ENCODE results near the gene EML6. TPM values are rescaled to one million over a fixed set of nuclear protein-coding genes. Genes with fewer than 3 reads are reported as not detected.
"Not testable (repeated sequence)": the region's sequence is repeated elsewhere in the genome, so short reads cannot be mapped to it uniquely, and the experiment has no call there.

The EML6 gene
- total RNA-seq, 1 experiment from 2014 or later, result 6.6 TPM

- no peaks in the 10 kb centered on the region for H3K9me2 ChIP-seq (ENCODE audit: insufficient read depth)
- H3K27me3 ChIP-seq (ENCODE audit: insufficient read depth, low read length), result no peaks in the 10 kb centered on the region
- BruUV-seq (replicated peaks), result no TSS peak
- no peak overlapping the region for H3K27ac ChIP-seq (ENCODE audit: low read depth, low read length)
- intact Hi-C loops (cut with micrococcal nuclease), result no loop called here
- H3K79me2 ChIP-seq (ENCODE audit: insufficient read depth, low read length), result peaks cover 100% of the 10 kb centered on the region
- CTCF ChIA-PET, result no interaction called here
- H3K9ac ChIP-seq (ENCODE audit: low read length), result no peak overlapping the region
- POLR2A ChIA-PET, result no interaction called here
- H3K9me3 ChIP-seq (ENCODE audit: control insufficient read depth in 1 of 2, insufficient read depth in 1 of 2, low read depth in 1 of 2, low read length in 2 of 2), result no peaks in the 10 kb centered on the region
- no peak overlapping the region for H3K4me3 ChIP-seq (replicated peaks in 1 of 2; ENCODE audit: low read depth in 1 of 2, low read length in 2 of 2)
- peaks cover 0 to 13% of the 10 kb centered on the region in 2 experiments; a peak in 1 of 4 replicates for H3K36me3 ChIP-seq (ENCODE audit: control insufficient read depth in 1 of 2, insufficient read depth in 2 of 2, low read length in 2 of 2)
- RAD21 ChIA-PET (ENCODE audit: low non-redundant PET in 1 of 2, low total read pairs in 2 of 2, uncharacterized antibody in 2 of 2, unreplicated experiment in 2 of 2), result no interaction called here
- TF ChIP-seq JUND (IDR thresholded peaks at IDR 0.05), result no peak
- TF ChIP-seq RAD21 (IDR thresholded peaks at IDR 0.05; ENCODE audit: low read depth), result no peak
- no peak for TF ChIP-seq ELF1 (IDR thresholded peaks at IDR 0.05; ENCODE audit: borderline replicate concordance, low read depth)
- no peak for TF ChIP-seq SP1 (IDR thresholded peaks at IDR 0.05; ENCODE audit: low read depth)
- no peak for TF ChIP-seq EZH2phosphoT487 (IDR thresholded peaks at IDR 0.05; ENCODE audit: borderline replicate concordance)
- H2AFZ ChIP-seq (ENCODE audit: low read depth, low read length, poor library complexity, severe bottlenecking), result no peak overlapping the region
- peaks cover 20% of the 10 kb centered on the region; the same call in 1 of the 2 replicates for H4K20me1 ChIP-seq (ENCODE audit: insufficient read depth)
- ATAC-seq, result no peak
- H3K4me1 ChIP-seq (ENCODE audit: control insufficient read depth in 1 of 2, insufficient read depth in 2 of 2, low read length in 2 of 2), result peaks cover 7 to 29% of the 10 kb centered on the region in 2 experiments; a peak in 3 of 4 replicates
- H3K4me2 ChIP-seq (ENCODE audit: low read length), result no peak overlapping the region
- no peak for DNase-seq (ENCODE audit: low read depth, low spot score)
Observed at GRCh38 chr2:54988612-54989011, 265.1 kb downstream of the EML6 start.

DNA sequence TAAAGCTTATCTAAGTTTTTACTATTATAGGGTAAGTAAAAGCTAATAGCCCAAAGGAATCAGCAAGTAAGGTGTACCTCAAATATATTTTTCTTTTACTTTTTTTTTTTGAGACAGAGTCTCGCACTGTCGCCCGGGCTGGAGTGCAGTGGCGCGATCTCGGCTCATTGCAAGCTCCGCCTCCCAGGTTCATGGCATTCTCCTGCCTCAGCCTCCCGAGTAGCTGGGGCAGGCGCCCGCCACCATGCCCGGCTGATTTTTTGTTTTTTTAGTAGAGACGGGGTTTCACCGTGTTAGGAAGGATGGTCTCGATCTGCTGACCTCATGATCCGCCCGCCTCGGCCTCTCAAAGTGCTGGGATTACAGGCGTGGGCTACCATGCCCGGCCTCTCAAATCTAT, 267.2 kb downstream of the EML6 start:
- H3K27me3 ChIP-seq (ENCODE audit: insufficient read depth, low read length); H3K9me3 ChIP-seq (ENCODE audit: control insufficient read depth in 1 of 2, insufficient read depth in 1 of 2, low read depth in 1 of 2, low read length in 2 of 2); CTCF ChIA-PET; H2AFZ ChIP-seq (ENCODE audit: low read depth, low read length, poor library complexity, severe bottlenecking); H3K9ac ChIP-seq (ENCODE audit: low read length); H3K4me1 ChIP-seq (ENCODE audit: control insufficient read depth in 1 of 2, insufficient read depth in 2 of 2, low read length in 2 of 2); RAD21 ChIA-PET (ENCODE audit: low non-redundant PET in 1 of 2, low total read pairs in 2 of 2, uncharacterized antibody in 2 of 2, unreplicated experiment in 2 of 2); H3K27ac ChIP-seq (ENCODE audit: low read depth, low read length); ATAC-seq; intact Hi-C loops (cut with micrococcal nuclease); POLR2A ChIA-PET; H3K9me2 ChIP-seq (ENCODE audit: insufficient read depth); BruUV-seq (replicated peaks); H3K4me3 ChIP-seq (replicated peaks in 1 of 2; ENCODE audit: low read depth in 1 of 2, low read length in 2 of 2); H3K4me2 ChIP-seq (ENCODE audit: low read length); DNase-seq (ENCODE audit: low read depth, low spot score): not testable (repeated sequence)
- H3K79me2 ChIP-seq (ENCODE audit: insufficient read depth, low read length), result peaks cover 100% of the 10 kb centered on the region
- peaks cover 24% of the 10 kb centered on the region; the same call in 1 of the 2 replicates for H4K20me1 ChIP-seq (ENCODE audit: insufficient read depth)
- H3K36me3 ChIP-seq (ENCODE audit: control insufficient read depth in 1 of 2, insufficient read depth in 2 of 2, low read length in 2 of 2), result peaks cover 0 to 11% of the 10 kb centered on the region in 2 experiments; a peak in 1 of 4 replicates

All from HCT116 (cell line).